WERI-Rb-1 (cell line): Measurements from ENCODE around the gene TPSG1.

Experiments
- DNase-seq: peaks from one replicate; pipeline ENCODE4 v3.0.0-alpha.2; 2020
- H3K27ac ChIP-seq: fragments of 250-450 bp; sonication (Bioruptor Pico); 2 replicates; pipeline ENCODE4 v1.5.1; 2020; ENCODE audit warnings: mild to moderate bottlenecking, moderate library complexity
- H3K27me3 ChIP-seq: fragments of 250-450 bp; sonication (Bioruptor Pico); 2 replicates; pipeline ENCODE4 v1.5.1; 2021; ENCODE audit warnings: mild to moderate bottlenecking, low read depth, moderate library complexity; ENCODE audit not compliant: insufficient read depth, severe bottlenecking
- H3K36me3 ChIP-seq: fragments of 250-450 bp; sonication (Bioruptor Pico); 2 replicates; pipeline ENCODE4 v1.5.1; 2020; ENCODE audit warnings: mild to moderate bottlenecking, moderate library complexity
- H3K4me3 ChIP-seq: 2 replicates; pipeline ENCODE4 v1.5.1; 2011; ENCODE audit warnings: low read depth, mild to moderate bottlenecking, control low read depth, low read length
- H3K9me3 ChIP-seq: fragments of 250-450 bp; sonication (Bioruptor Pico); 2 replicates; pipeline ENCODE4 v1.5.1; 2021; ENCODE audit warnings: mild to moderate bottlenecking, moderate library complexity; ENCODE audit not compliant: severe bottlenecking
- TF ChIP-seq, protein P1 (sequence below): IDR thresholded peaks from 2 replicates; pipeline ENCODE4 v1.5.1; 2011; ENCODE audit warnings: low read depth, mild to moderate bottlenecking, control low read depth, inconsistent platforms, low read length

The TPSG1 gene

DNA sequence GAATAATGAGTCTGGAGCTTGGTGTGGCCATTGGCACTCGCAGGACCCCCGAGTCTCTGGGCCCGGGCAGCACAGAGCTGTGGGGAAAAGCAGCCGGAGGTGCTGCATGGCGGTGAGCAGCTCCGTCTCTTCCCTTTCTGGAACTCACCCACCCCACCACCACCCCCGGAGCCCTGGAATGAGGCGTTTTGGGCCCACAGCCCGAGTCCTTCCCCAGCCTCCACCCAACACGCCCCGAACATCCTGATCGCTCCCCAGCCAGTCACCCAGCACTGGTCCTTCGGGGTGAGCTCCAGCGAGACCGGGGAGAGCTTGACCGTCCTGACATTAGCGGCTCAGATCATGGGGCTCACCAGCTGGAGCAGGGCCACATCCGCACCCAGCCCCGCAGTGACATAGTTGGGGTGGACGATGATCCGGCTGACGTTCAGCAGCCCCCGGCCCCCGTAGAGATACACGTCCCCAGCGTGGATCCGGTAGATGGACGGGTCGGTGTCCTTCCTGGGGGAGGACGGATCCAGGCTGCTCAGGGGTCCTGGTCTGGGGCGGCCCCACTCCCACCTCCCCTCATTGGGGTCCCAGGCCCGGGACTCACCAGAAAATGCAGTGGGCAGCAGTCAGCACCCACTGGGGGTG is 37.3 kb upstream of the TPSG1 start:
- H3K4me3 ChIP-seq, result no peak overlapping the region
- H3K27ac ChIP-seq, result no peak overlapping the region
- H3K27me3 ChIP-seq, result no peaks in the 10 kb centered on the region
- TF ChIP-seq, protein P1, sequence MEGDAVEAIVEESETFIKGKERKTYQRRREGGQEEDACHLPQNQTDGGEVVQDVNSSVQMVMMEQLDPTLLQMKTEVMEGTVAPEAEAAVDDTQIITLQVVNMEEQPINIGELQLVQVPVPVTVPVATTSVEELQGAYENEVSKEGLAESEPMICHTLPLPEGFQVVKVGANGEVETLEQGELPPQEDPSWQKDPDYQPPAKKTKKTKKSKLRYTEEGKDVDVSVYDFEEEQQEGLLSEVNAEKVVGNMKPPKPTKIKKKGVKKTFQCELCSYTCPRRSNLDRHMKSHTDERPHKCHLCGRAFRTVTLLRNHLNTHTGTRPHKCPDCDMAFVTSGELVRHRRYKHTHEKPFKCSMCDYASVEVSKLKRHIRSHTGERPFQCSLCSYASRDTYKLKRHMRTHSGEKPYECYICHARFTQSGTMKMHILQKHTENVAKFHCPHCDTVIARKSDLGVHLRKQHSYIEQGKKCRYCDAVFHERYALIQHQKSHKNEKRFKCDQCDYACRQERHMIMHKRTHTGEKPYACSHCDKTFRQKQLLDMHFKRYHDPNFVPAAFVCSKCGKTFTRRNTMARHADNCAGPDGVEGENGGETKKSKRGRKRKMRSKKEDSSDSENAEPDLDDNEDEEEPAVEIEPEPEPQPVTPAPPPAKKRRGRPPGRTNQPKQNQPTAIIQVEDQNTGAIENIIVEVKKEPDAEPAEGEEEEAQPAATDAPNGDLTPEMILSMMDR, result no peak
- no peak for DNase-seq
- H3K9me3 ChIP-seq, result no peaks in the 10 kb centered on the region
- no peaks in the 10 kb centered on the region for H3K36me3 ChIP-seq

DNA sequence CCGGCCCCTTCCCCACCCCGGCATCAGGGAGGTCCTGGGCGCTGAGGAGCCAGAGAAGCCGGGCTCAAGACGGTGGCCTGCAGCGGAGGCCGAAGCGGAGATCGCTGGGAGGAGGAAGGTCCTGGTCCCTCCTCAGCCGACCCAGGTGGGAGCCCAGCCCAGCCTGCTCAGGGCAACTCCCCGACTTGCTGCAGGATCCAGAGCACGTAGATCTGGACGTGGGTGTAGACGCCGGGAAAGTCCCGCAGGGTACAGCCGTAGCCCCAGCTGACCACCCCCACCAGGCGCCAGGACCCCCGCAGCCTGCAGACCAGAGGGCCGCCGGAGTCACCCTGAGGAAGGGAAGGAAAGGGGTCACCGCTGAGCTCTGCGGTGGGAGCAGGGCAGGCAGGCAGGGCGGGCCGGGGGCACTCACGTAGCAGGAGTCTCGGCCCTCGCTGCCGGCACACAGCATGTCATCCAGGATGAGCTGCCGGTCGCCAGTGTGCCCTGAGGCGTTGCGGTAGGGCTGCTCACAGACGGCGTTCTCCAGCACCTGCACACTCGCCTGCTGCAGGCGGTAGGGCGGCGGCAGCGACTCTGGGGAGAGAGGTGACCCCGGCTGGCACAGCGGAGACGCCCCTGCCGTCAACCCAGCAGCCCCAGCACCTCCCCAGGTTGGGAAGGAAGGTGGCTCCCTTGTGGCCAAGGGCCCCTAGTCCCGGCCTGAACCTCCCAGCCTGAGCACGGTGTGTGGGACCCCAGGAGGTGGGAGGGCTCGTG is 36.2 kb upstream of the TPSG1 start:
- H3K27me3 ChIP-seq, result no peaks in the 10 kb centered on the region
- TF ChIP-seq, protein P1, result no peak
- no peak overlapping the region for H3K27ac ChIP-seq
- H3K9me3 ChIP-seq, result no peaks in the 10 kb centered on the region
- H3K36me3 ChIP-seq, result no peaks in the 10 kb centered on the region
- DNase-seq, result no peak
- H3K4me3 ChIP-seq, result no peak overlapping the region

DNA sequence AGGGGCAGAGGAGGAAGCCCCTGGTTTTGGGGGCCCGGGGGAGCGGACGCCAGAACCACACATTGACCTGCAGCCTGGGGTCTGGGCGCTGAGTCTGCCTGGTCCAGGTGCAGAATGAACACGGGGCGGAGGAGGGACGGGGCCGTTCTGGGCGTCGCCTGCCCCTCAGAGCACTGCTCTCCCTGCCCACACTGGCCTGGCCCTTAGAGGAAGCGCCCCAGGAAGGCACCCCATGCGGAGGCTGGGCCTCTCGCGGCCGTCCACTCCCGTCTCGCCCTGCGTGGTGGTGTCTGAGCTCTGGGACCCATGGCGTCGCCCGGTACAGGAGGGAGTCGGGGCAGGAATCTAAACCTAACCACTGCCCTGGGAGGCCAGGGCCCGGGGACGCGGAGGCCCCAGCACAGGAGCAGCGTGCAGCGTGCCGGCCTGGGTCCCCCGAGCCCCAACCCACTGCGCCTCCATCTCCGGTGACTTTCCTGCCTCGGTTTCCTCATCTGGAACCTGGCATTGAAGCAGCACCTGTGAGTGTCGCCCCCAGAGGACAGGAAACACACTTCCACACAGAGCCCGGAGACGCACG is 35.1 kb upstream of the TPSG1 start:
- H3K36me3 ChIP-seq, result no peaks in the 10 kb centered on the region
- DNase-seq, result no peak
- no peak overlapping the region for H3K4me3 ChIP-seq
- TF ChIP-seq, protein P1, result no peak
- no peak overlapping the region for H3K27ac ChIP-seq
- H3K27me3 ChIP-seq, result no peaks in the 10 kb centered on the region
- H3K9me3 ChIP-seq, result no peaks in the 10 kb centered on the region

DNA sequence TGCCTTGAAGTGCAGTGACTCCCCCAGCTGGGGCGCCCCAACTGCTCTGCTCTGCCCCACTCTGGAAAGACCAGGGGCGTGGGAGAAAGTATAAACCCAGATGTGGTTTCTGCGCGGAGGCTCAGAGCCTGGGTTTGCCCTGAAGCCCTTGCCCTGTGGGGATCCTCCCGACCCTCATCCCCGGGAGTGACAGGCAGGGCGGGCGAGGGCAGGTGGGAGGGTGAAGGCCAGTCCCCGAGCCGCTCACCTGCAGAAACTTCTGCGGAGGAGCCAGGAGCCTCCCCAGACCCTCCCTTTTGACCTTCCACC is 34.6 kb upstream of the TPSG1 start:
- Histone ChIP-seq H3K27ac (no peak overlapping the region), H3K4me3 (no peak overlapping the region), H3K27me3 (no peaks in the 10 kb centered on the region), H3K9me3 (no peaks in the 10 kb centered on the region), H3K36me3 (no peaks in the 10 kb centered on the region)
- TF ChIP-seq, protein P1, result no peak
- no peak for DNase-seq

DNA sequence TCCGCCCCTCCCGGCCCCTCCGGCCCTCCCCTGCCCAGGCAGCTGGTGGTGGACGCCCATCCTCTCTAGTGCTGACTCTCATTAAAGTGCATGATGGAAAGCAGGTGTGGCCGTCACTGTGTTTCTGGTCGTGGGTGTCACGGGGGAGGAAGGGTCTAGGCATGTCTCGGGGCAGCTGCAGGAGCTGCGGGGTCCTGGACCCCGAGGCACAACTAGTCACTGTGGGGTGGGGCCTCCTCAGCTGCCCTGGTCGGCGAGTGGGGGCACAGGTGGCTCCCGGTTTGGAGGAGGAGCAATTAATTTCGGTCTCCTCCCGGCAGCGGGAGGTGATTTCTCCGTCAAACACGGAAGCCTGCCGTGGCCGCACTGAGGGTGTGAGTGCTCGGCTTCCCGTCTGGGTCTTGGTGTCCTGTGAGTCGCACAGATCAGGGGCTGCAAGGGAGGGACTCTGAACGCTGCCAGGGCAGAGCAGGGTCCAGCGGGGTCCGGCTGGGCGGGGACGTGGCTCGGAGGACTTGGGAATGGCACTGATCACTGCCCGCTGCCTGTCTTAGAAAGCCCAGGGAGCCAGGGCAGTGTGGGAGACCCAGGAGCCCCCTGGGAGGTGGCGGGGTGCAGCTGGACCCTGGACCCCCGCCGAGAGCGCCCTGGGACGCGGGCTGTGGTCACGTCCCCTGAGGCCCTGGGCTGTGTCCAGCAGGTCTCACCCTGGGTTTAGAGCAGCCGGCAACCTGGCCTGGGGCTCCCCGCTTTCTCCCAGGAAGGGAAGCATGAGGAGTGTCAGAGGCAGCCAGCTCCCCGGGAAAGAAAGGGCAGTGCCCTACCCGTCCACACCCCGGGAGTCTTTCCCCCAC is 34.1 kb upstream of the TPSG1 start:
- H3K27ac ChIP-seq, result no peak overlapping the region
- no peaks in the 10 kb centered on the region for H3K36me3 ChIP-seq
- H3K27me3 ChIP-seq, result no peaks in the 10 kb centered on the region
- TF ChIP-seq, protein P1, result no peak
- no peaks in the 10 kb centered on the region for H3K9me3 ChIP-seq
- no peak for DNase-seq
- no peak overlapping the region for H3K4me3 ChIP-seq
